T-helper 2 cell (primary cell): Measurements from ENCODE around the gene SP100.
"Not testable (repeated sequence)": the region's sequence is repeated elsewhere in the genome, so short reads cannot be mapped to it uniquely, and the experiment has no call there.

Experiments
- DNase-seq, 5 experiments: peaks; one replicate each; pipeline versions ENCODE4 v3.0.0 to v3.0.0-alpha.2; 2012 to 2022

Gene SP100

DNA sequence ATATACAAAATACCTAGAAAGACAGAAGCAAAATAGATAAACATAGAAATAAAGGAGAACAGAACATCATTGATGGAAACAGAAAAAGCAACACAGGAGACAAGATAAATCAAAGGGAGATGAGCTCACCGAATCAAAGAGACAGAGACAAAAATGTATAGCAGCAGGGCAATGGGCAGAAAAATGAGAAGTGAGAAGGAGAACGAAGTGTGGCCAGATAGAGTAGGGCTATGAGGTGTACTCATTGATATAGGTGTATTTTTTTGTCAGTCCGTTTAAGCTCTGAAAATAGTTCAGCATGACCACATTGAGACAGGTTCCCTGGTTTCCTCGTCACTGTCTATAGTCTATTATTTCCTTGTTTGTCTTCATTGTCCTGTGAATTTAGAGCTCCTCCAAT is 55.1 kb downstream of the SP100 start:
- no peak for DNase-seq

DNA sequence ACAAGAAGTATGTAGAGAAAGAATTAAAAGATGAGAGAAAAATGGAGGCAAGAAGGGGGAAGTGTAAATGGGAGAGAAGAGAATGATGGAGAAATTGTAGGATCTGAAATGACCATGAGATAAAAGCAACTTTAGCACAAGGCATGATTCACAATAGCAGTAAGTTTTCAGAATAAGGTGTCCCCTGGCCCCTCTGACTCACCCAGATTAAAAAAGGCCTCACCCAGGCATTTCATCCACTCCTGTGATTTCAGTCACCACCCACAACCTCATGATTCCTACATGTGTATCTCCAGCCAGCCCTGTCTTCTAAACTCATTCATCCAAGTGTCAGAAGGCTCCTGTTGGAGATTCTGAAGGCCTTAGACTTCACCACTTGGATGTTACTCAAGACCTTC is 56.6 kb downstream of the SP100 start:
- peak in 2 of 5 experiments; percentile 12 to 32 for DNase-seq

DNA sequence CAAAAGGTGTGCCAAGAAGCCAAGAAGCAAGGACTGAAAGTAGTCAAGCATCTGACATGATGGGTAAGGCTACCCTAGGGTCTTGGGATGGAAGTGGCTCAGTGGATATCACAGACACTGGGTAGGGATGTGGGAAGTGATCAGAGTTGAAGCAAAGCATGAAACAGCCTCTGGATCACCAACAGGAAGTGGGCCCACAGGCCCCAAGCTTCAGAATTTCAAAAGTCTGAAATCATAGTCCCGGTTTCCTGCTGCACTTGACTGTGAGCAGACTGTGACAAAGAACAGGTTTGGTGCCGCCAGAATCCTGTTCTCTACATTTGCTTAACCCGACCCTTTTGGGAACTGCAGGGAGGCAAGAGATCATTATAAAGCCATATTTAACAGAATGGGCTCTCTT is 57.4 kb downstream of the SP100 start:
- peak in 2 of 5 experiments; percentile 4 to 56 for DNase-seq

DNA sequence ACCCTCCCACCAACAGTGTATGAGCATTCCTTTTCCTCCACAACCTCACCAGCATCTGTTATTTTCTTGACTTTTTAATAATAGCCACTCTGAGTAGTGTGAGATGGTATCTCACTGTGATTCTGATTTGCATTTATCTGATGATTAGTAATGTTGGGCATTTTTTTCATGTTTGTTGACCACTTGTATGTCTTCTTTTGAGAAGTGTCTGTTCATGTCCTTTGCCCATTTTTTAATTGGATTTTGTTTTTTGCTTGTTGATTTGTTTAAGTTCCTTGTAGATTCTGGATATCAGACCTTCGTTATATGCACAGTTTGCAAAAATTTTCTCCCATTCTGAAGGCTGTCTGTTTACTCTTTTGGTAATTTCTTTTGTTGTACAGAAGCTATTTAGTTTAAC is 59.1 kb downstream of the SP100 start:
- no peak for DNase-seq

DNA sequence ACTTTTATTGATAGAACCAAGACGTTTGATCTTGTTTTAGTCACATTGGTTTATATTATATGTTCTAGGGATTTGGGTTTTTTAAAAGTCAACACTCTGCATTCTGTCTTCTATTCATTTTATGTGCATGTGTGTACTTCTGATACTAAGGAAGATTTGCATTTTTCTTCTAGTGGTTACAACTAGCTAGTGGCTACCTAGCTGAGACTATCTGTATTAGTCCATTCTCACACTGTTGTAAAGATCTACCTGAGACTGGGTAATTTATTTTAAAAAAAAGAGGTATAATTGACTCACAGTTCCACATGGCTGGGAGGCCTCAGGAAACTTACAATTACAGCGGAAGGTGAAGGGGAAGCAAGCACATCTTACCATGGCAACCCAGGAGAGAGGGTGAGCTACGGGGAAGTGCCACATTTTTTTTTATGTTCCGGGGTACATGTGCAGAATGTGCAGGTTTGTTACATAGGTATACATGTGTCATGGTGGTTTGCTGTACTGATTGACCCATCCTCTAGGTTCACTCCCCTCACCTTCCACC is 69.9 kb downstream of the SP100 start:
- DNase-seq = no peak

DNA sequence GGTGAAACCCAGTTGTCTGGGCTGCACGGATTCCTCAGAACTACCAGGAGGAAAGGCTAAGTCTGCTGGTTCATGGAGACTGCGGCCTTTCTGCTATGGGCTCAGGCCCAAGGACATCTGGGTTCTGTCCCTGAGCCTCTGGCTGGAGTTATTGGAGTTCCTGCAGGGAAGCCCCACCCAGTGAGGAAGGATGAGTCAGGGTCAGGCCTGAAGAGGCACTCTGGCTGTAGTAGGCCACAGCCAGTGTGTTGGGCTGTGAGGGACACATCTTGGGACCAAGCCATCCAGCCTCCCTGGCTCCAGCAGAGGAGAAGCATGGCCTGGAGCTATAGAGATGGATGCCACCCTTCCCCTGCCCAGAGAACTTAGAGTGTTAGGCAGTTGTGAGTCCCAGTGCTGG is 75.2 kb downstream of the SP100 start:
- not testable (repeated sequence) for DNase-seq

DNA sequence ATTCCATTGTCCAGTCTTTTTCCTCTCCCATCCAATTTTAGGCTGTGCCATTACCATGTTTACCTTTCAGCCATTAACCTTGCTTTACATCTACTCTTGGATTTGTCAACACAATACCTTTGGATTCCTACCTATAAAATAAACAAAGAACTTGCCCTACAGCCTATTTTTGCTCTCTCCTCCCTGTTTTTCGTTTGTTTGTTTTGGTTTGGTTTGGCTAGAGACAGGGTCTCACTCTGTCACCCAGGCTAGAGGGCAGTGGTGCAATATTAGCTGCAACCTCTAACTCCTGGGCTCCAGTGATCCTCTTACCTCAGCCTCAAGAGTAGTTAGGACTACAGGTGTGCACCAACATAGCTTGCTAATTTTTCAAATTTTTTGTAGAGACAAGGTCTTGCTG is 76.1 kb downstream of the SP100 start:
- DNase-seq = no peak

DNA sequence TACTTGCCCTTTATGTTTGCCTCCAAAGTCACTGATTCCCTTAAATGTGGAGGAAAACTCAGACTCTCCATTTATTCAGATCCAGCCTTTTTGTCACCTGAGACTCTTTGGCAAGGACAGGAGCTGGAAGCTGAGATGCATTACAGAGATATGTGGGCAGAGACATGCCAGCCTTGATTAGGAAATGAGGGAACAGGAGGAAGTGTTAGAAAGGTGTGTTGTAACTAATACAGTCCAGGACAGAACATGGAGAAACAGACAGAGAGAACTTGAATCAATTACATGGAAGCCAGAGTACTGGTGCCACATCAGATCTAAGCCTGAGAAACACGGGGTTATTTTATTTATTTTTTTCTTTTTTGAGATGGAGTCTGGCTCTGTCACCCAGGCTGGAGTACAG is 79.0 kb downstream of the SP100 start:
- no peak for DNase-seq

DNA sequence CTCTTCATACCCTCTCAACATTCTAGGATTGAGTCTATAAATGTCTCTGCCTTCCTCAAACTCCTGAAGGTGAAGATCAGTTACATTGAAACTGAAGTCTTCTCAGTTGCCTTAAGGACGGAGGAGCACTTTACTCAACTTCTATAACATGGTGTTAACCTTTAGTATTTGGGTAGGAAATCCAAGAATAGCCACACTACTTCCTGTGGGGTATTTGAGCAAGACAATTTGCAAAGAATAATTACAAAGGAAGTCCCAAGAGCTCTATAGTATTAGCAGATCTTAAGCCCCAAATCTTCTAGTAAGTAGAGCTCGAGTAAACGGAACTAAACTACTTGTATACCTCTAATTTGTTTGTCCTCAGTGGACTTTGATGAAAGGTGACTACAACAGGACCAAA is 80.9 kb downstream of the SP100 start:
- no peak for DNase-seq

DNA sequence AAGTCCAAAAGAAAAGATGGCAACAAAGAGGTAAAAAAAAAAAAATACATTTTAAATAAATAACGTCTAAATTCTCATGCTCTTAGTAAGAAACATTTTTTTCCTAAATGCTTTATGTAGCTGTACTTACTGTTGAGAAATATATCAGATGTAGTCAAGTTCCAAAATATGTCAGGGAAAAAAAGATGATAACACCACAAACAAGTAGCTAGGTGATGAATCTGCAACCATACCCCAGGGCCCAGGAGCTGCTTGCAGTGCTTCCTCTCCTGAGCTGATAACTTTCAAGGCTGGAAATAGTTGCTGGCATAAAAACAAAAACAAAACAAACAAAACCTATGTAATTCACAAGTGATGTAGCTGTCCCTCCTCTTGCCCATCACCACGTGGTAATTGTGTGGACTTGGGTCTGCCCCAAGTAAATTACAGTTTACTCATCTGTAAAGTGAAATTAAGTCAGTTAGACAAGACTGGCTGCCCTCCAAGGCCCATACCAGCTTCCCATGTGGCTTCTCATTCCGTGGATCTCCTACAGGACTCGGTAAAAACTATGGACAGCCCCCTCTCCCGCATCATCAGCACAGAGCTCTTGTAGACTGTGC is 82.6 kb downstream of the SP100 start:
- DNase-seq = no peak

DNA sequence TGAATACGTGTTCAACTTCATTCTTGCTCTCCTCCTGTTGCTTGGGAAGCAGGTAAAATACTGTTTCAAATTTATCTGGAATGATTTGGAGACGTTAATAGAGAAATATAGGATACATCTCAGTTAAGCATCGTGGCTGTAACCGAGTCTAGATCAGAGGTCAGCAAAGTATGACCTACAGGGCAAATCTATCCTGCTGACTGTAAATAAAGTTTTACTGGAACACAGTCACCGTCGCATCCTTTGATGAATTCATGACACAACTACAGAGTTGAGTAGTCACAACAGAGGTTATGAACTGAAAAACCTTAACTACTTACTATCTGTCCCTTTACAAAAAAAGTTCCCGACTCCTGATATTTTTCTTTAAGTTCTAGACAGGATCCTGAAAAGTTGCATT is 86.6 kb downstream of the SP100 start:
- DNase-seq = no peak

DNA sequence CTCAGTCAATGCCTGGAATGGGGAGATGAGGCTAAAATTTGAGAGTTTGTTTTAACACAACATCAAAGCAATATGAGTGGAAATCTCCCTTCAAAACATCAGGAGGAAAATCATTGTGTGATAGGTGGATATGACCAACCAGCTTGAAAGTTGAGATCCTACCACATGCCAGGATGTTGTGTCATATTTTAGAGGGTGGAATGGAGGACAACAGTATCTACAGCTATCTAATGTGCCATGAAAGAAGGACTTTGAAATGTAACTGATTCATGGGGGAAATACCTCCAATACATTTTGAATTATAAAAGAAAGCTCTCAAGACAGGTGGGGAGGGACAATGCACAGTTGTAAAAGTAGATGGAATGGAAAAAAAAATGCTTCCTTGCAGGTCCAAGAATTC is 87.8 kb downstream of the SP100 start:
- DNase-seq = no peak

DNA sequence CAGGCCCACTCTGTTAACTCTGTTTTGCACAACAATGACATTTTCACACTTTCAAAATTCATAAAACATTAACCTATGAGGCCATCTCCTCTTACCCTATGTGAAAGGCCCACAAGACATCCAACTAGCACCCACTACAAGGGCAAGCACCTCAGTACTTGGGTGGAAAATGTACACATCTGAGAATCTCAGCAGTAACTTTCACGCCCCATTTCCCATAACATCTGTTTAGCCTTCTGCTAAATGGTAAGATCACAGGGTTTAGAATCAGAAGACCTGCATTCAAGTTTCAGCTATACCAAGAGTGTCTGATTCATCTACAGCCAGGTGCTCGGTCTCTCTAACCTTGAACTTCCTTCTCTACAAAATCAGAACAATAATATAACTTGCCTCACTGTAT is 89.2 kb downstream of the SP100 start:
- DNase-seq = no peak

DNA sequence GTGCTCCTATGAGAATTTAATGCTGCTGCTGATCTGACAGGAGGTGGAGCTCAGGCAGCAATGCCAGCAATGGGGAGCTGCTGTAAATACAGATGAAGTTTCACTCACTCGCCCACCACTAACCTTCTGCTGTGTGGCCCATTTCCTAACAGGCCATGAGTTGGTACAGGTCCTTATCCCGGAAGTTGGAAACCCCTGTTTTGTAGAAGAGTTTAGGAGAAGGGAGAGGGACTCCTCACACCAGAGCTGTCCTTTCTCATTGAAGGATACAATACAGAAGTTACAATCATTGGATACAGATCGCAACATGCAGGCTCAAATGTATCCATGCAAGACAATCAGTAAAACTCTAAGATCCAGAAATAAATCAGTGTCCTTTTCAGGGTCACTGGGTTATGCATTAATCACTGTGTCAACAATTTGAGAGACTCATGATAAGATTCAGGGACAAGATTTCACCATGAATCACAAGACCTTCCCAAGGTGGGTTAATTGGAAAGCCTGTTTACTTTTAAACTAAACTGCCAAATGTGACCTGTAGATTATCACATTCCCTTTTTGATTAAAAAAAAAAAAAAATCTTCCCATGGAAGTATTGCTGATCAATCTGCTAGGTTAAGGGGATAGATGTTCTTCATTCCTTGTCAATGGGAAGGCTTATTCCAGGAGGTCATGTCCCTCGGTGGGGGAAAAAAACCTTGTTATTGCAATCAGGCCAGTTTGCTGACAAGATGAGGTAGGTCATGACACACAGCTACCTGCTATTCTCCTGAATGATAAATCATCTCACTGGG is 97.2 kb downstream of the SP100 start:
- no peak for DNase-seq

DNA sequence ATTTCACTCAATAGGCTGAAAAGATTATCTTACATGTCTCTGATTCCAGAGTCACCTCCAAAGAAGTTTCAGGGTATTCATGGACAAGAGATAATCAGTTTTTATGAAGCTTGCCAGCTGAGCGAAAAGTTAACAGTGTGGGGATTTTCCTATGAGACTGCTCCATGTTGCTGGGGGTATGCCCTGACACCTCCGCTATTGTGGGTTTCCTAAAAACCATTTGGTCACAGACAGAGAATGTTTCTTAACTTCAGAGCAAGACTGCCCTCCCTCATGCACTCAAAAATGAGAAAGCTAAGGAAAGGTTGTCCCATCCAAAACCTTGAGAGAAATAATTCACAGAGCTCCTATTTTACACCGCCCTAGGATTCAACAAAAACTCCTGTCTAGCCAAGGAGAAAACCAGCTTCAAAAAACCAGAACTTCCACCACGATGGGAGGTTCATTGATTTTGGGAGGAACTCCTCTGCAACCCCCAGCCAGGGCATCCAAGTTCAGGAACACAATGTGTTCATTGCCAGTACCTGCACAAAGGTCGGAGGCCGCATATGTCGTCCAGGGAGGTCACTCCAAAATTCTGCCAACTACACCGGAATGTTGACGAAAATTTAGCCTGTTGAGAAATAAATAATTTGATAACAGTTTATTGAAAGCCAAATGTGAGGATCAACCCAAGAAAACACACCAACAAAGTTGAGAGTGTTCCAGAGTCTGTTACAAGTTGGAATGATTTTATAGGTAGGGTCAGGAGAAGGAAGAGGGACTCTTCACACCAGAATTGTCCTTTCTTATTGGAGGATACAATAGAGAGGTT is 104.3 kb downstream of the SP100 start:
- no peak for DNase-seq

DNA sequence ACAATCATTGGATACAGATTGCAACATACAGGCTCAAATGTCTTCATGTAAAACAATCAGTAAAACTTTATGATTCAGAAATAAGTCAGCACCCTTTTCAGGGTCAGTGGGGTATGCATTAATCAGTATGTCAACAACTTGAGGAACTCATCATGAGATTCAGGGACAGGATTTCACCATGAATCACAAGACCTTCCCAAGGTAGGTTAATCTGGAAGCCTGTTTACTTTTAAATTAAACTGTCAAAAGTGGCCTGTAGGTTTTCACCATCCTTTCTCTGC is 104.8 kb downstream of the SP100 start:
- DNase-seq = no peak

DNA sequence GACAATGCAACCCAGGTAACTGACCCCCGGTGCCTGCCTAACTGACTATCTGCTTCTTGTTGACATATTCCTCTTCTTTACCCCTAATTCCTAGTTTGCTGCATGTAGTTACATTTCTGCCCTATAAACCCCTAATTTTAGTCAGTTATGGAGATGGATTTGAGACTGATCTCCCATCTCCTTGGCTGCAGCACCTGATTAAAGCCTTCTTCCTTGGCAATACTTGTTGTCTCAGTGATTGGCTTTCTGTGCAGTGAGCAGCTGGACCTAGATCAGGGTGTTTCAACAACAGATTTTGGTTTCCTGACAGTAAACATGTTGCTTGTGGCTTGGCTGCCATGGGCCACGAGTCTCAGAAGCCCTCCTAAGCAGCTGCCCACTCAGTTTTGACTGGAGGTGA is 105.4 kb downstream of the SP100 start:
- no peak for DNase-seq

DNA sequence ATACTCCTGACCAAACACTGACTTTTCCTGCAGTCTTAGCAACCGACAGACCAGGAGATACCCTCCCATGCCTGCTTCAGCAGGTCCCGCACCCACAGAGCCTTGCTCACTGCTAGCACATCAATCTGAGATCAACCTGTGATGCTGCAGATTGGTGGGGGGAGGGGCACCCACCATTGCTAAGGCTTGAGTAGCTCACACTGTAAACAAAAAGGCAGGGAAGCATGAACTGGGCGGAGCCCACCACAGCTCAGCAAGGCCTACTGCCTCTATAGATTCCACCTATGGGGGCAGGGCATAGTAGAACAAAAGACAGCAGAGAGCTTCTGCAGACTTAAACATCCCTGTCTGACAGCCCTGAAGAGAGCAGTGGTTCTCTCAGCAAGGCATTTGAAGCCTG is 109.7 kb downstream of the SP100 start:
- DNase-seq = no peak

DNA sequence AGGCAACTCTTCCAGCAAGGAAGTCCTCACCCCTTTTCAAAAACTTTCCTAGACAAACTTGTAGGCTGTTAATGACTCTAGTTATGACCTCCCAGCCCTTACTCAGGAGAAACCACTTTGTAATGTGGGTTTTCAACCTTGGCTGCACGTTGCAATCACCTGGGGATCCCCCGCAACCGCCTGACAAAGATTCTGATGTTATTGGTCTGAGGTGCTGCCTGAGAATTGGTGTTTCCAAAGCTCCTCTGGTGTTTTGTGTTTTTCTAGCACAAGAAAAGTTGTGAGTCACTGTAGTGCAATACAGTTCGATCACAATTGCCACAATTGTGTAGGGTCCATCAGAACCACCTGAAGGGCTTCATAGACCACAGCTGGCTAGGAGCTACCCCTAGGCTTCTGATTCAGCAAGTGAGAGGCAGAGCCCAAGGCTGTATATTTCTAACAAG is 121.6 kb downstream of the SP100 start:
- peak in 1 of 5 experiments; percentile 58 for DNase-seq

DNA sequence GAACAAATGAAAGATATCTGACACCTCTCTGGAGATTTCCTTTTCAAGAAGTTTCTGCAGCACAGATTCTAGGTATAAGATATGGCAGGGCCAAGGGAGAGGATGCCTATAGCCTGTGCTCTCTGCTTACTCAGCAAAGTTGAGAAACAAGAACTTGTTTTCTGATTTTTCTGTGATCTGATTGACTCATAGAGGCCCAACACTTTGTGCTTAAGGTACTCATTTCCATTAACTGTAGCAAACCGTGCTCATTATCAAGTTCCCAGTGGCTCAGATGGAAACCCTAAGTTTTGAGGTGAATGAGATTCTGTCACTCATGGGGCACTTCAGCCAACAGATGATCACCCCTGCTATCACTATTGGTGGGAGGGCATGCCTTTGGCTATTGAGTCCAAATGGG is 124.3 kb downstream of the SP100 start:
- peak in 1 of 5 experiments; percentile 6 for DNase-seq

DNA sequence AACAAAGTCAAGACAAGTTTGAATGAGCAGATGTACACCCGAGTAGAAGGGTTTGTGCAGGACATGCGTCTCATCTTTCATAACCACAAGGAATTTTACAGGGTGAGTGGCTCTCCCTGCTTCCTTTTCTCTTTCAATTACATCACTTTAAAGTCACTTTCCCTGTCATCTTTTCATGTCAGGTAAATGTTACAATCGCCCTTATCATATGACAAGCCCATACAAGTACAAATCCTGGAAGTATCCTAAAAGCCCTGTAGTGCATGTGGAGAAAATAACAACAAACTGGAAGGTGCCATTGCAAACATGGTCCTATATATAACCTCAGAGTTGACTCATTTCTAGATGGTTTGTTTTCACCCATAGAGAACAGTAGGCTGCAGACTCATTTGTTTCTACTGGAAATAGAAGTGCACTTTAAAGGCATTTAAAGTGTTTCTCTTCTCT is 126.0 kb downstream of the SP100 start:
- DNase-seq = peak in 1 of 5 experiments; percentile 43

DNA sequence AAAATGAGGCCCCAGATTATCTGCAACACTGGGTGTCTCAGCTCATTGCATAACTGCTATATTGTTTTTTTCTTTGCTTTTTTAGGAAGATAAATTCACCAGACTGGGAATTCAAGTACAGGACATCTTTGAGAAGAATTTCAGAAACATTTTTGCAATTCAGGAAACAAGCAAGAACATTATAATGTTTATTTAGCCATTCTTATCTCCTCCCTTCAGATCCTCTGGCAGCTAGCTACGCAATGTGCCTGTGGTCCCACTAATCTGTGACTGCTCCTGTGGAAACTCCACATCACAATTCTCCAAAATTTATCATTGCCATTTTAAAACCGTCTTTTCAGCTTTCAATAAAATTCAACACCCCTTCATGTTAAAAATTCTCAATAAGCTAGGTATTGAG is 126.8 kb downstream of the SP100 start:
- no peak for DNase-seq

DNA sequence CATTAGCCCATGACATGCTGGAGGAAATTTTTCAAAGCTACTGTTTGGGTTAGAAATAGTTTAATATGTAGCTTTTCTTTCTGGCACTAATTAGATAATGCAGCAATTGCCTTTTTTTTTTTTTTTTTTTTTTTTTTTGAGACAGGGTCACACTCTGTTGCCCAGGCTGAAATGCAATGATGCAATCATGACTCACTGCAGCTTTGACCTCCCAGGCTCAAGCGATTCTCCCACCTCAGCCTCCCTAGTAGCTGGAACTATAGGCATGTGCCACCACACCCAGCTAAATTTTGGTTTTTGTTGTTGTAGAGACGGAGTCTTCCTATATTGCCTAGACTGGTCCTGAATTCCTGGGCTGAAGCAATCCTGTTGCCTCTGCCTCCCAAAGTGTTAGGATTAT is 136.2 kb downstream of the SP100 start:
- no peak for DNase-seq

DNA sequence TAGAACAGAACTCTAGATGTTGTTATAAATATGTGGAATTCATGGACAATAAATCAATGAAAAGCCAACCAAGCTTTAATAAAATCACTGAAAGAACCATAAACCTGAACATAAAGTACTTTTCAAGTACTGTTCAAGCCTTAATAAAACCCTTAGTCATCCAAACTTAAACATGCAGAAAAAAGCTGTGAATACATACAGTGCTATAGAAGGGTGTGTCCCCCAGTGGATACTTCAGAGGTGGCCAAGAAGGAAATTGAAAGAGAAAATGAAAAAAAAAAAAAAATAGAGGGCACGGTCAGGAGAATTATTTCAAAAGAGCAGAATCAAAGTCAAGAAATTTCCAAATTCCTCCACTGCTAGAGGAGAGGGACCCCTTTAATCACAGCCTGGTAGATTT is 141.1 kb downstream of the SP100 start:
- no peak for DNase-seq
